Endodermal cell (in vitro differentiated cells): ENCODE measurements around the gene ARHGAP8. TPM values are rescaled to one million over a fixed set of nuclear protein-coding genes. Genes with fewer than 3 reads are reported as not detected.
A peak's percentile ranks its signal among the peaks of the same experiment; 100 is the strongest.

Experiments
- DNase-seq: peaks from one replicate; pipeline ENCODE4 v3.0.0-alpha.2; 2017
- H3K27ac ChIP-seq: 2 replicates; pipeline ENCODE4 v1.5.1; 2013; ENCODE audit warnings: mild to moderate bottlenecking, low read depth, low read length, moderate library complexity
- H3K27me3 ChIP-seq: 2 replicates; pipeline ENCODE4 v1.6.1; 2013; ENCODE audit warnings: mild to moderate bottlenecking, low read length, moderate library complexity; ENCODE audit not compliant: insufficient read depth, control insufficient read depth, poor library complexity, severe bottlenecking
- H3K36me3 ChIP-seq: 2 replicates; pipeline ENCODE4 v1.7.0; 2013; ENCODE audit warnings: mild to moderate bottlenecking, low read length, moderate library complexity; ENCODE audit not compliant: control insufficient read depth, insufficient read depth
- H3K4me1 ChIP-seq: one replicate; pipeline ENCODE4 v1.7.0; 2013; ENCODE audit warnings: low read length; ENCODE audit not compliant: control insufficient read depth, insufficient read depth
- H3K4me3 ChIP-seq: 2 replicates; pipeline ENCODE4 v1.5.1; 2013; ENCODE audit warnings: mild to moderate bottlenecking, low read length, moderate library complexity
- H3K9ac ChIP-seq: 2 replicates; pipeline ENCODE4 v1.6.1; 2013; ENCODE audit warnings: mild to moderate bottlenecking, low read length, moderate library complexity; ENCODE audit not compliant: poor library complexity, severe bottlenecking; ENCODE audit errors: extremely low read depth
- H3K9me3 ChIP-seq: 2 replicates; pipeline ENCODE4 v1.6.1; 2013; ENCODE audit warnings: mild to moderate bottlenecking, low read length, moderate library complexity; ENCODE audit not compliant: control insufficient read depth
- H3K27ac Mint-ChIP-seq: 2 replicates; pipeline ENCODE4 v1.8.0; 2020; ENCODE audit warnings: mixed read lengths
- H3K27me3 Mint-ChIP-seq: 2 replicates; pipeline ENCODE4 v1.8.0; 2021; ENCODE audit warnings: mild to moderate bottlenecking, mixed read lengths; ENCODE audit not compliant: insufficient read depth
- H3K36me3 Mint-ChIP-seq: 2 replicates; pipeline ENCODE4 v1.8.0; 2020; ENCODE audit warnings: low read depth, mixed read lengths
- H3K4me1 Mint-ChIP-seq: 2 replicates; pipeline ENCODE4 v1.8.0; 2020; ENCODE audit warnings: mixed read lengths
- H3K4me3 Mint-ChIP-seq: 2 replicates; pipeline ENCODE4 v1.8.0; 2020; ENCODE audit warnings: mild to moderate bottlenecking, moderate library complexity, mixed read lengths
- H3K9me3 Mint-ChIP-seq: 2 replicates; pipeline ENCODE4 v1.8.0; 2020; ENCODE audit warnings: mild to moderate bottlenecking, mixed read lengths
- CTCF ChIP-seq: fragments of 200-600 bp; sonication (generic); conservative IDR thresholded peaks from 2 replicates; pipeline ENCODE4 v1.5.0; 2021; ENCODE audit warnings: antibody characterized with exemption, mild to moderate bottlenecking
- WGBS, 2 experiments: methylation state at CpG; one replicate each; pipeline versions ENCODE4 v1.1.5 to v1.1.7; 2013; ENCODE audit warnings: missing lambda C conversion rate in 2 of 2, mixed read lengths in 1 of 2; ENCODE audit not compliant: insufficient coverage in 1 of 2, insufficient read length in 1 of 2; 5-methylcytosine and 5-hydroxymethylcytosine counted together
- total RNA-seq, 2 donors: library from RNA; stranded (reverse); fragmentation: NEBNext Ultra II Directional in 1 of 2; extraction: Animal tissue kit (Norgen Biotek cat#: 25700) in 1 of 2; gene quantifications; 2 replicates in 1 of 2; 3 replicates in 1 of 2; pipeline ENCODE4 v1.2.1, GENCODE V29; 2021

The ARHGAP8 gene
- total RNA-seq, 2 donors from 2014 or later, result 45.2 to 51.3 TPM

- Mint-ChIP-seq H3K27me3 (no peaks in the 10 kb centered on the region), H3K27ac (no peak overlapping the region), H3K4me3 (no peak overlapping the region), H3K9me3 (no peaks in the 10 kb centered on the region), H3K4me1 (no peaks in the 10 kb centered on the region), H3K36me3 (peaks cover 24% of the 10 kb centered on the region)
- no peak overlapping the region for H3K4me3 ChIP-seq
- H3K9ac ChIP-seq, result no peak overlapping the region
- H3K36me3 ChIP-seq, result peaks cover 30% of the 10 kb centered on the region
- H3K9me3 ChIP-seq, result no peaks in the 10 kb centered on the region
- peak; percentile 57 for DNase-seq
- no peak for TF ChIP-seq CTCF
- WGBS, 2 experiments, result 94 to 96% methylated on average over 12 to 18 of the region's 18 CpGs
- no peaks in the 10 kb centered on the region for H3K4me1 ChIP-seq
- H3K27me3 ChIP-seq, result no peaks in the 10 kb centered on the region
- H3K27ac ChIP-seq, result no peak overlapping the region
Measured at GRCh38 chr22:44884968-44885805, 132.8 kb downstream of the ARHGAP8 start.

GRCh38 chr22:44885806-44886360 is 133.5 kb downstream of the ARHGAP8 start:
- peak; percentile 22 for DNase-seq
- H3K36me3 Mint-ChIP-seq, result peaks cover 24% of the 10 kb centered on the region
- no peak overlapping the region for H3K4me3 ChIP-seq
- H3K27me3 ChIP-seq, result no peaks in the 10 kb centered on the region
- H3K9me3 Mint-ChIP-seq, result no peaks in the 10 kb centered on the region
- H3K36me3 ChIP-seq, result peaks cover 34% of the 10 kb centered on the region
- peak overlapping the region; percentile 26 for H3K27ac Mint-ChIP-seq
- H3K27ac ChIP-seq, result no peak overlapping the region
- no peaks in the 10 kb centered on the region for H3K4me1 Mint-ChIP-seq
- 96 to 100% methylated on average over 8 to 14 of the region's 14 CpGs for WGBS, 2 experiments
- no peaks in the 10 kb centered on the region for H3K4me1 ChIP-seq
- H3K4me3 Mint-ChIP-seq, result no peak overlapping the region
- no peak overlapping the region for H3K9ac ChIP-seq
- TF ChIP-seq CTCF, result no peak
- H3K9me3 ChIP-seq, result no peaks in the 10 kb centered on the region
- H3K27me3 Mint-ChIP-seq, result no peaks in the 10 kb centered on the region

- peaks cover 18% of the 10 kb centered on the region for H3K36me3 Mint-ChIP-seq
- DNase-seq, result peak; percentile 41
- 89 to 96% methylated on average over 16 of the region's 16 CpGs for WGBS, 2 experiments
Measured at GRCh38 chr22:44887941-44888366, 135.6 kb downstream of the ARHGAP8 start.

More at GRCh38 chr22:44887941-44888366, 135.6 kb downstream of the ARHGAP8 start:
- H3K9me3 Mint-ChIP-seq, result no peaks in the 10 kb centered on the region
- no peaks in the 10 kb centered on the region for H3K4me1 Mint-ChIP-seq
- no peak overlapping the region for H3K4me3 Mint-ChIP-seq
- Histone ChIP-seq H3K27ac (no peak overlapping the region), H3K27me3 (no peaks in the 10 kb centered on the region), H3K4me1 (no peaks in the 10 kb centered on the region), H3K9ac (no peak overlapping the region), H3K36me3 (peaks cover 30% of the 10 kb centered on the region), H3K9me3 (no peaks in the 10 kb centered on the region), H3K4me3 (no peak overlapping the region)
- no peaks in the 10 kb centered on the region for H3K27me3 Mint-ChIP-seq
- TF ChIP-seq CTCF, result no peak
- no peak overlapping the region for H3K27ac Mint-ChIP-seq
